ENCODE results near the gene CENPO.

CENPO gene

GRCh38 chr2:24792874-24793760, at the start of gene CENPO, which contains the start of gene PTRHD1:
TSS of gene CENPO (plus strand) at chr2:24793425. CDS start at chr2:24793920, 495 bp downstream.
TSS of gene PTRHD1 (minus strand) at chr2:24793391. CDS start at chr2:24793377, 14 bp downstream.
- H3K4me3 ChIP-seq (ENCODE audit: low read depth, low read length) = peak within 1 kb of the TSS; percentile 86
- TF ChIP-seq CTCF (IDR thresholded peaks at IDR 0.05; ENCODE audit: low read depth, low read length) = peak; percentile 57; the same call in 1 of the 2 replicates

GRCh38 chr2:24743924-24744323, 49.3 kb upstream of the CENPO start:
- no peak overlapping the region for H3K4me3 ChIP-seq (ENCODE audit: low read depth, low read length)
- no peak for TF ChIP-seq CTCF (IDR thresholded peaks at IDR 0.05; ENCODE audit: low read depth, low read length)

GRCh38 chr2:24744356-24744755, 48.9 kb upstream of the CENPO start:
- no peak for TF ChIP-seq CTCF (IDR thresholded peaks at IDR 0.05; ENCODE audit: low read depth, low read length)
- H3K4me3 ChIP-seq (ENCODE audit: low read depth, low read length) = no peak overlapping the region

GRCh38 chr2:24745825-24746224, 47.4 kb upstream of the CENPO start:
- H3K4me3 ChIP-seq (ENCODE audit: low read depth, low read length) = no peak overlapping the region
- TF ChIP-seq CTCF (IDR thresholded peaks at IDR 0.05; ENCODE audit: low read depth, low read length) = no peak

GRCh38 chr2:24747299-24747698, 45.9 kb upstream of the CENPO start:
- no peak for TF ChIP-seq CTCF (IDR thresholded peaks at IDR 0.05; ENCODE audit: low read depth, low read length)
- H3K4me3 ChIP-seq (ENCODE audit: low read depth, low read length) = no peak overlapping the region

GRCh38 chr2:24749069-24749691, 44.0 kb upstream of the CENPO start:
- H3K4me3 ChIP-seq (ENCODE audit: low read depth, low read length) = no peak overlapping the region
- no peak for TF ChIP-seq CTCF (IDR thresholded peaks at IDR 0.05; ENCODE audit: low read depth, low read length)
